NCI-H2081 (cell line): ENCODE data around the gene CACNG6.

Experiments
- DNase-seq, 2 experiments: peaks; one replicate each; lab custom pipeline; 2025; lab: John Stamatoyannopoulos, UW

CACNG6 gene

DNA sequence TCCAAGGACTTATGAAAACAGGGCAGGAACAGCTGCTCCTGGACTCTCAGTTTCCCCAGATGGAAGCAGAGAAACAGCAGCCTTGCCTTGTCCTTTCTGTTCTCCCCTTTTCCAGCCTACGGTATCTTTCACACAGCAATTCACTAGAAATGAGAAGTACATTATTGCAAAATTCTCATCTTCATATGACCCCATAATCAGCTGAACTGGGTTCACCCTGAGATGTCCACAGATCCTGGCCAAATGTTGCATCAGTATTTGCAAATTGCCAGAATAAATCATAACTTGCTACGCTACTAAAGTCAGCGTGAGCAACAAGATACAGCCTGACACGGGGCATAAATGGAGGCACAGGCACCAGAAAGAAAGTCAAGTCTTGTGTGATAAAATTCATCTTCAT lies 56.2 kb downstream of the CACNG6 start:
- DNase-seq = no peak
